HG03565 (cell line): Measurements from ENCODE around the gene PLOD1.
"Not testable (repeated sequence)": the region's sequence is repeated elsewhere in the genome, so short reads cannot be mapped to it uniquely, and the experiment has no call there.

Source experiments
- ATAC-seq: cut with Tn5 transposase; IDR thresholded peaks from one replicate; pipeline ENCODE4 v1.9.1; 2021; ENCODE audit warnings: mild to moderate bottlenecking, moderate library complexity; ENCODE audit not compliant: unreplicated experiment

The PLOD1 gene

GRCh38 chr1:12001996-12002493 lies 67.5 kb downstream of the PLOD1 start:
- no peak for ATAC-seq

GRCh38 chr1:12003762-12004161 lies 69.2 kb downstream of the PLOD1 start:
- no peak for ATAC-seq

GRCh38 chr1:12005488-12006166 lies 71.1 kb downstream of the PLOD1 start:
- ATAC-seq = no peak

- no peak for ATAC-seq
These were observed 71.8 kb downstream of the PLOD1 start for GRCh38 chr1:12006167-12006921.

- ATAC-seq = no peak
These were observed 72.7 kb downstream of the PLOD1 start for GRCh38 chr1:12007204-12007603.

GRCh38 chr1:12008355-12008754 lies 73.8 kb downstream of the PLOD1 start:
- not testable (repeated sequence) for ATAC-seq

- ATAC-seq = no peak
These were observed 74.9 kb downstream of the PLOD1 start for GRCh38 chr1:12009318-12009947.

- no peak for ATAC-seq
These were observed 76.4 kb downstream of the PLOD1 start for GRCh38 chr1:12010746-12011570.

- ATAC-seq = no peak
These were observed 77.5 kb downstream of the PLOD1 start for GRCh38 chr1:12011998-12012397.

GRCh38 chr1:12012560-12013316 lies 78.2 kb downstream of the PLOD1 start:
- ATAC-seq = no peak

GRCh38 chr1:12014141-12014991 lies 79.8 kb downstream of the PLOD1 start:
- no peak for ATAC-seq

GRCh38 chr1:12015001-12015491 lies 80.5 kb downstream of the PLOD1 start:
- ATAC-seq = no peak

- no peak for ATAC-seq
These were observed 81.0 kb downstream of the PLOD1 start for GRCh38 chr1:12015499-12015898.

- ATAC-seq = no peak
These were observed 81.7 kb downstream of the PLOD1 start for GRCh38 chr1:12016182-12016581.

GRCh38 chr1:12019858-12020509 lies 85.5 kb downstream of the PLOD1 start:
- ATAC-seq = no peak

- no peak for ATAC-seq
These were observed 87.1 kb downstream of the PLOD1 start for GRCh38 chr1:12021616-12022015.

GRCh38 chr1:12022036-12022435 lies 87.5 kb downstream of the PLOD1 start:
- no peak for ATAC-seq
